Measurements from ENCODE around the gene KIF5C. TPM values are rescaled to one million over a fixed set of nuclear protein-coding genes. Genes with fewer than 3 reads are reported as not detected.
"Not testable (repeated sequence)": the region's sequence is repeated elsewhere in the genome, so short reads cannot be mapped to it uniquely, and the experiment has no call there.

Gene KIF5C
- polyA plus RNA-seq, 1 experiment: 0.17 TPM

DNA sequence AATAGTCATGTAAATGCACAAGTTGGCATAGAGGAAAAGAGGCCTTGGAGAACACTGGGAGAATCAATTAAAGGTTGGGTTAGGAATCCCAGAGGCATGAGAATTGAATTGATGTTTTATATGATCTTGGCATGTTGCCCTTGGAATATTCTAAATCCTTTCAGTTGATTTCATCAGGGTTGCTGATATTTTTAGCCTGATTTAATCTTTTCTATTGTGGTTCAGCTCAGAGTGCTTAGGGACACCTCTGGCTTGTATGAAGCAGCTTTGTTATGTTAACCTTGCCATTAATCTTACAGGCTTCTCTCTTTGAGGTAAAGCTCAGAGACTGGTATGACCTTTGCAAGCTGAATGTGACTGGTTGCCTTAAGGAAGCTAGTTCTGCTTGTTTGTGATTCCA is 99.1 kb downstream of the KIF5C start:
- TF ChIP-seq, protein P1, sequence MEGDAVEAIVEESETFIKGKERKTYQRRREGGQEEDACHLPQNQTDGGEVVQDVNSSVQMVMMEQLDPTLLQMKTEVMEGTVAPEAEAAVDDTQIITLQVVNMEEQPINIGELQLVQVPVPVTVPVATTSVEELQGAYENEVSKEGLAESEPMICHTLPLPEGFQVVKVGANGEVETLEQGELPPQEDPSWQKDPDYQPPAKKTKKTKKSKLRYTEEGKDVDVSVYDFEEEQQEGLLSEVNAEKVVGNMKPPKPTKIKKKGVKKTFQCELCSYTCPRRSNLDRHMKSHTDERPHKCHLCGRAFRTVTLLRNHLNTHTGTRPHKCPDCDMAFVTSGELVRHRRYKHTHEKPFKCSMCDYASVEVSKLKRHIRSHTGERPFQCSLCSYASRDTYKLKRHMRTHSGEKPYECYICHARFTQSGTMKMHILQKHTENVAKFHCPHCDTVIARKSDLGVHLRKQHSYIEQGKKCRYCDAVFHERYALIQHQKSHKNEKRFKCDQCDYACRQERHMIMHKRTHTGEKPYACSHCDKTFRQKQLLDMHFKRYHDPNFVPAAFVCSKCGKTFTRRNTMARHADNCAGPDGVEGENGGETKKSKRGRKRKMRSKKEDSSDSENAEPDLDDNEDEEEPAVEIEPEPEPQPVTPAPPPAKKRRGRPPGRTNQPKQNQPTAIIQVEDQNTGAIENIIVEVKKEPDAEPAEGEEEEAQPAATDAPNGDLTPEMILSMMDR (IDR thresholded peaks at IDR 0.05; ENCODE audit: insufficient read depth, low read depth, low read length): no peak
- Histone ChIP-seq H3K4me3 (ENCODE audit: low read depth, low read length) (no peak overlapping the region), H3K36me3 (ENCODE audit: control insufficient read depth, insufficient read depth, low read length) (no peaks in the 10 kb centered on the region), H3K27me3 (ENCODE audit: control insufficient read depth, insufficient read depth, low read length) (peaks cover 3% of the 10 kb centered on the region)
- DNase-seq (ENCODE audit: low read depth): no peak
- POLR2A ChIA-PET: no interaction called here
- CTCF ChIA-PET: interaction anchor here (1.5 kb wide), 1 partner anchor 333 kb away, joined by 3 read pairs; no protein-coding TSS in a partner anchor

GRCh38 chr2:148978026-148978685 is 103.1 kb downstream of the KIF5C start:
- CTCF ChIA-PET: interaction anchor here (0.9 to 1.8 kb wide), 2 partner anchors 15 to 337 kb away, joined by 4 read pairs; no protein-coding TSS in a partner anchor
- TF ChIP-seq, protein P1 (IDR thresholded peaks at IDR 0.05; ENCODE audit: insufficient read depth, low read depth, low read length): no peak
- Histone ChIP-seq H3K4me3 (ENCODE audit: low read depth, low read length) (no peak overlapping the region), H3K27me3 (ENCODE audit: control insufficient read depth, insufficient read depth, low read length) (peaks cover 3% of the 10 kb centered on the region), H3K36me3 (ENCODE audit: control insufficient read depth, insufficient read depth, low read length) (no peaks in the 10 kb centered on the region)
- POLR2A ChIA-PET: no interaction called here
- no peak for DNase-seq (ENCODE audit: low read depth)

GRCh38 chr2:148978706-148979105 is 103.7 kb downstream of the KIF5C start:
- POLR2A ChIA-PET: no interaction called here
- Histone ChIP-seq H3K27me3 (ENCODE audit: control insufficient read depth, insufficient read depth, low read length) (peaks cover 3% of the 10 kb centered on the region), H3K4me3 (ENCODE audit: low read depth, low read length) (no peak overlapping the region), H3K36me3 (ENCODE audit: control insufficient read depth, insufficient read depth, low read length) (no peaks in the 10 kb centered on the region)
- CTCF ChIA-PET: interaction anchor here (0.9 to 1.8 kb wide), 3 partner anchors 11 to 338 kb away, joined by 4 read pairs; no protein-coding TSS in a partner anchor
- no peak for DNase-seq (ENCODE audit: low read depth)
- TF ChIP-seq, protein P1 (IDR thresholded peaks at IDR 0.05; ENCODE audit: insufficient read depth, low read depth, low read length): no peak

DNA sequence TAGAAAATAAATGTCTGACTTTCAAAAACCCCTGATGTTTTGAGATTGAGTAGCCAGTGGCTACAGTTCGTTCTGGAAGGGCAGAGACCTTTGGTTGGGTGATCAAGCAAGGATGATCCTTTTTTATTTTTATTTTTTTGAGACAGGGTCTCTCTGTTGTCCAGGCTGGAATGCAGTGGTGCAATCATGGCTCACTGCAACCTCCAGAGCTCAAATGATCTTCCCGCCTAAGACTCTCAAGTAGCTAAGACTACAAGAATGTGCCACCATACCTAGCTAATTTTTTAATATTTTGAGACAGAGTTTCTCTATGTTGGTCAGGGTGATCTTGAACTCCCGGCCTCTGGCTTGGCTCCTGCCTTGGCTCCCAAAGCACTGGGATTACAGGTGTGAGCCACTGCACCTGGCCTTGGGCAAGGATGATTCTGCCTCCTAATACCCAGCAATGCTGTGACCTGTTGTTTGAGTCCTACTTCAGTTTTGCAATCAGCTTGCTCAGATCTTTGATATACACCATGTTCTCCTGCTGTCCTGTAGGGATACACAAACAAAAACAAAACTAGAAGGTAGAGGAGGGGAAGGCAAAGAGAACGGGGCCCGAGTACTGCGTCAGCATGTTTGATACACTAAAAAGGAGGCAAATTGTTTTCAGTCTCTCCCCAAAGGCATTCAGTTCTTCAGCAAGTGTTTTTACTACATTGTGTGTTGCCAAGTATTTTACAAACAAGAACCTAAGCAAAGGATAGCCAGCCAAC is 104.3 kb downstream of the KIF5C start:
- POLR2A ChIA-PET: no interaction called here

DNA sequence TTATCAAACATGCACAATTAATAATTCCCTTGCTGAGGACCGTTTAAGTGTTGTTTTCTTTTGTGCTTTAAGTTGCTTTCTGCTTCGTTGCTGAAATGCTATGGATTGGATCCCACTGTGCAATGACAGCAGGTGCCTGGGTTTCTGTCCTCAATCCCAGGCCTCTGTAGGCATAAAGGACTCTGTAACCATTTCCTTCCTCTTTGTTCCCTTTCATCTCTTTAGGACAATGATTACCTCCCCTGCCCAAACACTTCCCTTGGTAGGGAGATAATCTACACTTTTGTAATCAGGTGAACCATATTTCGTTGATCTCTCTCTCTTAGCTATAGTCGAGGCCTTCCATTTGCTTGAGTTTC is 104.9 kb downstream of the KIF5C start:
- H3K4me3 ChIP-seq (ENCODE audit: low read depth, low read length): no peak overlapping the region
- POLR2A ChIA-PET: no interaction called here
- CTCF ChIA-PET: no interaction called here
- no peak for DNase-seq (ENCODE audit: low read depth)
- peaks cover 3% of the 10 kb centered on the region for H3K27me3 ChIP-seq (ENCODE audit: control insufficient read depth, insufficient read depth, low read length)
- TF ChIP-seq, protein P1 (IDR thresholded peaks at IDR 0.05; ENCODE audit: insufficient read depth, low read depth, low read length): no peak
- H3K36me3 ChIP-seq (ENCODE audit: control insufficient read depth, insufficient read depth, low read length): no peaks in the 10 kb centered on the region

More for the DNA sequence above, 104.3 kb downstream of the KIF5C start:
- Histone ChIP-seq H3K36me3 (ENCODE audit: control insufficient read depth, insufficient read depth, low read length) (no peaks in the 10 kb centered on the region), H3K4me3 (ENCODE audit: low read depth, low read length) (no peak overlapping the region), H3K27me3 (ENCODE audit: control insufficient read depth, insufficient read depth, low read length) (peaks cover 3% of the 10 kb centered on the region)
- DNase-seq (ENCODE audit: low read depth): no peak
- TF ChIP-seq, protein P1 (IDR thresholded peaks at IDR 0.05; ENCODE audit: insufficient read depth, low read depth, low read length): no peak
- CTCF ChIA-PET: interaction anchor here (0.9 to 1.8 kb wide), 3 partner anchors 11 to 339 kb away, joined by 4 read pairs; no protein-coding TSS in a partner anchor

DNA sequence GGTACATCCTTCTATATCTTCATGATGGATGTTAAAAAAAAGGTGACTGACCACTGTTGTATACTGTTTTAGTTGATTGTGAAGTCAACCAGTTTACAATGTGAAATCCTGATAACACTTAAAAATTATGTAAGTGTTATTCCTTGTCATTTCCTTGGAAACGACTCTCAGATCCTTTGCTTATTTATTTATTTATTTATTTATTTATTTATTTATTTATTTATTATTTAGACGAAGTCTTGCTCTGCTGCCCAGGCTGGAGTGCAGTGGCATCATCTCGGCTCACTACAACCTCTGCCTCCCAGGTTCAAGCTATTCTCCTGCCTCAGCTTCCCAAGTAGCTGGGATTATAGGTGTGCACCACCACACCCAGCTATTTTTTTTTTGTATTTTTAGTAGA is 105.5 kb downstream of the KIF5C start:
- H3K4me3 ChIP-seq (ENCODE audit: low read depth, low read length); POLR2A ChIA-PET; DNase-seq (ENCODE audit: low read depth); H3K36me3 ChIP-seq (ENCODE audit: control insufficient read depth, insufficient read depth, low read length); H3K27me3 ChIP-seq (ENCODE audit: control insufficient read depth, insufficient read depth, low read length): not testable (repeated sequence)
- CTCF ChIA-PET: interaction anchor here (2.1 kb wide), 1 partner anchor 10 kb away, joined by 7 read pairs; no protein-coding TSS in a partner anchor
